GM12878 (cell line): ENCODE results near the gene DISC1. TPM values are rescaled to one million over a fixed set of nuclear protein-coding genes. Genes with fewer than 3 reads are reported as not detected.

Experiments
- ATAC-seq: fragments of 200-7000 bp; cut with Tn5 transposase; 3 replicates; pipeline ENCODE4 v1.9.1; 2020; ENCODE audit warnings: mild to moderate bottlenecking, moderate library complexity
- BruUV-seq: library from RNA; stranded (reverse); fragments of 400-500 nt; replicated peaks from 2 replicates; lab custom pipeline; 2021; lab: Mats Ljungman, UMichigan
- CTCF ChIA-PET: fragments of 300-600 bp; sonication (Branson Sonifier 250); formaldehyde crosslinking; extraction: SDS; loops from one replicate; lab custom pipeline; 2021; ENCODE audit warnings: inconsistent platforms; lab: Yijun Ruan, JAX
- POLR2A ChIA-PET: fragments of 350-600 bp; formaldehyde crosslinking; extraction: SDS; loops from one replicate; lab custom pipeline; 2021; ENCODE audit warnings: inconsistent platforms; lab: Charles Lee
- RAD21 ChIA-PET: fragments of 300-600 bp; sonication (Branson Sonifier 250); formaldehyde crosslinking; loops from one replicate; lab custom pipeline; 2023; ENCODE audit warnings: antibody characterized with exemption; ENCODE audit not compliant: unreplicated experiment; lab: Charles Lee
- SMC1A ChIA-PET: fragments of 300-600 bp; sonication (Branson Sonifier 250); formaldehyde crosslinking; loops from one replicate; lab custom pipeline; 2023; ENCODE audit not compliant: unreplicated experiment, uncharacterized antibody; lab: Charles Lee
- DNase-seq: peaks from one replicate; pipeline ENCODE4 v3.0.0-alpha.2; 2011; ENCODE audit warnings: low read depth, low spot score
- FAIRE-seq: peaks from 3 replicates; lab custom pipeline; 2011; peaks lifted over from hg19 to GRCh38; lab: Jason Lieb, UNC
- H2AFZ ChIP-seq: 2 replicates; pipeline ENCODE4 v1.6.0; 2011; ENCODE audit warnings: low read depth, low read length, control low read depth; ENCODE audit not compliant: control insufficient read depth
- H3K27ac ChIP-seq: 2 replicates; pipeline ENCODE4 v1.5.1; 2011; ENCODE audit warnings: control low read depth; ENCODE audit not compliant: control insufficient read depth, insufficient read depth
- H3K27me3 ChIP-seq, 2 experiments: replicated peaks in 1 of 2; 2 replicates each; pipeline versions ENCODE4 v1.6.0 to v1.6.1; 2011; ENCODE audit warnings: low read length in 1 of 2; ENCODE audit not compliant: control insufficient read depth in 2 of 2, insufficient read depth in 2 of 2
- H3K36me3 ChIP-seq, 2 experiments: 2 replicates each; pipeline ENCODE4 v1.5.1; 2011; ENCODE audit warnings: low read length in 1 of 2; ENCODE audit not compliant: control insufficient read depth in 2 of 2, insufficient read depth in 2 of 2
- H3K4me1 ChIP-seq: 2 replicates; pipeline ENCODE4 v1.6.1; 2011; ENCODE audit warnings: mild to moderate bottlenecking, low read length, moderate library complexity, mixed read lengths; ENCODE audit not compliant: control insufficient read depth, insufficient read depth
- H3K4me2 ChIP-seq: 2 replicates; pipeline ENCODE4 v1.6.0; 2011; ENCODE audit warnings: control low read depth; ENCODE audit not compliant: control insufficient read depth, insufficient read depth
- H3K4me3 ChIP-seq: fragments of 200-600 bp; sonication (generic); 2 replicates; pipeline ENCODE4 v1.5.1; 2016
- H3K79me2 ChIP-seq: 2 replicates; pipeline ENCODE4 v1.6.0; 2011; ENCODE audit warnings: low read length; ENCODE audit not compliant: control insufficient read depth, insufficient read depth
- H3K9ac ChIP-seq: 2 replicates; pipeline ENCODE4 v1.8.0; 2011; ENCODE audit warnings: low read length, control low read depth, mixed read lengths; ENCODE audit not compliant: control insufficient read depth, insufficient read depth
- H3K9me3 ChIP-seq: replicated peaks from 3 replicates; pipeline ENCODE4 v1.5.1; 2011; ENCODE audit warnings: mild to moderate bottlenecking, low read length; ENCODE audit not compliant: control insufficient read depth, insufficient read depth
- H4K20me1 ChIP-seq: 2 replicates; pipeline ENCODE4 v1.6.0; 2011; ENCODE audit not compliant: control insufficient read depth, insufficient read depth
- CEBPB ChIP-seq, 2 experiments: fragments of 150-350 bp in 1 of 2; IDR thresholded peaks; 2 replicates each; pipeline ENCODE4 v1.6.1; 2012 to 2014; ENCODE audit warnings: low read depth in 2 of 2, low read length in 2 of 2, borderline replicate concordance in 1 of 2, inconsistent platforms in 1 of 2
- E2F4 ChIP-seq: IDR thresholded peaks from 2 replicates; pipeline ENCODE4 v1.6.1; 2012; ENCODE audit warnings: low read depth, low read length, improper control_type of control experiment
- LARP7 ChIP-seq: fragments of 450-650 bp; IDR thresholded peaks from 2 replicates; pipeline ENCODE4 v1.6.1; 2017; ENCODE audit warnings: mild to moderate bottlenecking
- MEF2B ChIP-seq: fragments of 450-650 bp; IDR thresholded peaks from 2 replicates; pipeline ENCODE4 v1.6.1; 2018; ENCODE audit warnings: mild to moderate bottlenecking, moderate library complexity; ENCODE audit not compliant: partially characterized antibody, poor library complexity, severe bottlenecking
- MTA2 ChIP-seq: fragments of 450-650 bp; IDR thresholded peaks from 2 replicates; pipeline ENCODE4 v1.6.1; 2016; ENCODE audit warnings: low read depth, mild to moderate bottlenecking, moderate library complexity
- NFYA ChIP-seq: IDR thresholded peaks from 2 replicates; pipeline ENCODE4 v1.6.1; 2011; ENCODE audit warnings: low read depth, mild to moderate bottlenecking, low read length, improper control_type of control experiment, borderline replicate concordance
- SRF ChIP-seq, 2 experiments: IDR thresholded peaks; 2 replicates each; pipeline ENCODE4 v1.6.1; 2011; ENCODE audit warnings: low read depth in 2 of 2, low read length in 2 of 2, mild to moderate bottlenecking in 1 of 2, moderate library complexity in 1 of 2
- TCF7 ChIP-seq: IDR thresholded peaks from 2 replicates; pipeline ENCODE4 v1.6.1; 2014; ENCODE audit warnings: antibody characterized with exemption, borderline replicate concordance
- YBX1 ChIP-seq: fragments of 450-650 bp; IDR thresholded peaks from 2 replicates; pipeline ENCODE4 v1.6.1; 2016; ENCODE audit warnings: antibody characterized with exemption
- WGBS: methylation state at CpG from one replicate; pipeline ENCODE4 v1.1.6; 2016; ENCODE audit warnings: low lambda C conversion rate; ENCODE audit not compliant: insufficient replicate concordance, insufficient coverage; ENCODE audit errors: missing lambda C conversion rate; 5-methylcytosine and 5-hydroxymethylcytosine counted together
- in situ Hi-C: fragments of 300-500 bp; cut with MboI; formaldehyde crosslinking; loops from 9 replicates; pipeline ENCODE4 v1.14.3; 2018; ENCODE audit warnings: mixed read lengths
- intact Hi-C: fragments of 100-400 bp; cut with micrococcal nuclease; formaldehyde crosslinking; loops from one replicate; pipeline ENCODE4 v1.14.2; 2022; ENCODE audit not compliant: unreplicated experiment
- polyA plus RNA-seq, 11 experiments: library from polyadenylated mRNA; depleted of rRNA in 4 of 11; unstranded in 6 of 11; stranded (reverse) in 5 of 11; fragments of >200 nt; fragmentation: Nextera tagmentation in 4 of 11; fragmentation: Illumina TruSeq in 1 of 11; extraction: Ambion mirVana in 4 of 11; extraction: Trizol in 1 of 11; gene quantifications; 1 replicate in 1 of 11; 2 replicates in 10 of 11; pipeline versions ENCODE4 v1.2.1 to v1.2.3, GENCODE V29; 2011 to 2016; ENCODE audit warnings: inconsistent platforms in 2 of 11, missing spikeins in 2 of 11, low read depth in 1 of 11
- total RNA-seq, 4 experiments: library from RNA; depleted of rRNA in 3 of 4; stranded (reverse); fragments of >200 nt in 3 of 4; fragmentation: Illumina TruSeq in 1 of 4; extraction: Trizol in 1 of 4; gene quantifications; 2 replicates each; pipeline versions ENCODE4 v1.2.1 to v1.2.3, GENCODE V29; 2013 to 2021

DISC1 gene
- total and polyA plus RNA-seq, 10 of the 15 experiments (the other 5 are each of a cell fraction or from before 2014, with no cell fraction given), result 0.05 to 0.72 (median 0.19) TPM; not detected in 1

GRCh38 chr1:232017759-232018158 is 391.2 kb downstream of the DISC1 start:
- no peak for TF ChIP-seq CEBPB (IDR thresholded peaks at IDR 0.05; ENCODE audit: borderline replicate concordance in 1 of 2, low read depth in 2 of 2, low read length in 2 of 2)
- TF ChIP-seq MEF2B, result no peak
- TF ChIP-seq YBX1, result no peak
- no peak for TF ChIP-seq TCF7
- no peak for TF ChIP-seq NFYA
- TF ChIP-seq MTA2, result no peak
- no peak for TF ChIP-seq E2F4
- TF ChIP-seq SRF (IDR thresholded peaks at IDR 0.05; ENCODE audit: low read depth in 2 of 2, low read length in 2 of 2), result no peak
- no peak for TF ChIP-seq LARP7
- no peaks in the 10 kb centered on the region for H3K36me3 ChIP-seq
- no peak overlapping the region for H3K27ac ChIP-seq
- in situ Hi-C loops, result no loop called here
- no peak for DNase-seq
- POLR2A ChIA-PET, result no interaction called here
- no peaks in the 10 kb centered on the region; a peak in 2 of 4 replicates for H3K27me3 ChIP-seq
- RAD21 ChIA-PET, result no interaction called here
- H3K4me1 ChIP-seq, result no peaks in the 10 kb centered on the region
- no peaks in the 10 kb centered on the region for H3K79me2 ChIP-seq
- SMC1A ChIA-PET, result no interaction called here
- no peak overlapping the region for H3K9ac ChIP-seq
- CTCF ChIA-PET, result no interaction called here
- no peak overlapping the region for H2AFZ ChIP-seq
- no peak overlapping the region for H3K4me3 ChIP-seq
- ATAC-seq, result no peak
- no peak for FAIRE-seq
- no peak overlapping the region for H3K4me2 ChIP-seq
- no peaks in the 10 kb centered on the region for H4K20me1 ChIP-seq
- BruUV-seq, result no TSS peak
- 0% methylated on average over 1 of the region's 1 CpG for WGBS
- H3K9me3 ChIP-seq, result no peaks in the 10 kb centered on the region
- intact Hi-C loops, result no loop called here
